NT2/D1 (cell line): Measurements from ENCODE around the gene ARHGAP45.

Experiments
- DNase-seq: peaks from one replicate; pipeline ENCODE4 v3.0.0-alpha.2; 2011; ENCODE audit warnings: low read depth, low spot score
- H3K27me3 ChIP-seq: 2 replicates; pipeline ENCODE4 v1.6.0; 2011; ENCODE audit warnings: mild to moderate bottlenecking; ENCODE audit not compliant: insufficient read length, insufficient read depth
- H3K36me3 ChIP-seq: 2 replicates; pipeline ENCODE4 v1.6.1; 2011; ENCODE audit warnings: mild to moderate bottlenecking, low read length, mixed read lengths; ENCODE audit not compliant: insufficient read depth, insufficient read length
- H3K4me1 ChIP-seq: 2 replicates; pipeline ENCODE4 v1.5.1; 2011; ENCODE audit not compliant: insufficient read depth, insufficient read length
- H3K4me3 ChIP-seq: 2 replicates; pipeline ENCODE4 v1.5.1; 2011; ENCODE audit warnings: low read depth; ENCODE audit not compliant: insufficient read length
- H3K9ac ChIP-seq: 2 replicates; pipeline ENCODE4 v1.6.0; 2011; ENCODE audit warnings: low read depth; ENCODE audit not compliant: insufficient read length
- H3K9me3 ChIP-seq: 2 replicates; pipeline ENCODE4 v1.5.1; 2011; ENCODE audit warnings: mild to moderate bottlenecking, low read length; ENCODE audit not compliant: insufficient read depth
- SUZ12 ChIP-seq: IDR thresholded peaks from 2 replicates; pipeline ENCODE4 v1.6.1; 2011; ENCODE audit not compliant: insufficient read length, insufficient read depth; ENCODE audit errors: extremely low read depth
- YY1 ChIP-seq: IDR thresholded peaks from 2 replicates; pipeline ENCODE4 v1.6.1; 2011; ENCODE audit not compliant: insufficient read length, insufficient read depth
- ZNF274 ChIP-seq: IDR thresholded peaks from 2 replicates; pipeline ENCODE4 v1.6.1; 2011; ENCODE audit warnings: mild to moderate bottlenecking, low read depth, low read length

Gene ARHGAP45

DNA sequence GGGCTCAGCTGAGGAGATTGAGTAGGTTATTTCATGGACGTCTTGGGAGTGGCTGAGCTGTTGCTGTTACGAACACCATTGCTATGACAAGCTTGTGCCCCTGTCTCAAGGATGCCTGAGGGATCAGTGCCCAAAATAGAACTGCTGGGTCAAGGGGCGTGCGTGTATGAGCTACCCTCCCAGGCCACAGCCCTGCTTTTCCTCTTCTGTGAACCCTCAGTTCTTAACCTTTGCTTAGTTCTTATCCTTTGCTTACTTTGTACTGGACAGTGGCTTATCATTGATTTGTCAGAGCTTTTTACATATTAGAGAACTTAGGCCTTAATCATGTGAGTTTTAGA lies 9.0 kb downstream of the ARHGAP45 start:
- H3K4me1 ChIP-seq: peaks cover 7% of the 10 kb centered on the region
- no peak overlapping the region for H3K4me3 ChIP-seq
- H3K9me3 ChIP-seq: no peaks in the 10 kb centered on the region
- no peak overlapping the region for H3K9ac ChIP-seq
- H3K36me3 ChIP-seq: peaks cover 44% of the 10 kb centered on the region
- no peak for TF ChIP-seq ZNF274
- TF ChIP-seq SUZ12: no peak
- no peak for TF ChIP-seq YY1
- no peaks in the 10 kb centered on the region for H3K27me3 ChIP-seq
- no peak for DNase-seq

GRCh38 chr19:1076951-1077350 lies 10.0 kb downstream of the ARHGAP45 start:
- Histone ChIP-seq H3K4me3 (no peak overlapping the region), H3K9me3 (no peaks in the 10 kb centered on the region), H3K4me1 (peaks cover 11% of the 10 kb centered on the region), H3K9ac (no peak overlapping the region), H3K36me3 (peaks cover 49% of the 10 kb centered on the region), H3K27me3 (no peaks in the 10 kb centered on the region)
- TF ChIP-seq SUZ12 (no peak), YY1 (no peak), ZNF274 (no peak)
- no peak for DNase-seq

DNA sequence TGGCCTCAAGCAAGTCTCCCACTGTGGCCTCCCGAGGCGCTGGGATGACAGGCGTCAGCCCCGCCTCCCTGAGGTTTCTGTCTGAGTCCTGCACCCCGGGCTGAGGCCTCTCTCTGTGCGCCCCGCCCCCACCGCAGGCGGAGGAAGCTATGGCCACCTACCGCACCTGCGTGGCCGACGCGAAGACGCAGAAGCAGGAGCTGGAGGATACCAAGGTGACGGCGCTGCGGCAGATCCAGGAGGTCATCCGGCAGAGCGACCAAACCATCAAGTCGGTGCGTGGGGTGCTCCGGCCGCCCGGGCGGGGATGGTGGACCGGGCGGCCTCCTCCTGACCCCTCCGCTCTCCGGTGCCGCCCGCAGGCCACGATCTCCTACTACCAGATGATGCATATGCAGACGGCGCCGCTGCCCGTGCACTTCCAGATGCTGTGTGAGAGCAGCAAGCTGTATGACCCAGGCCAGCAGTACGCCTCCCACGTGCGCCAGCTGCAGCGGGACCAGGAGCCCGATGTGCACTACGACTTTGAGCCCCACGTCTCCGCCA lies 12.7 kb downstream of the ARHGAP45 start:
- H3K9me3 ChIP-seq: no peaks in the 10 kb centered on the region
- H3K27me3 ChIP-seq: no peaks in the 10 kb centered on the region
- H3K4me1 ChIP-seq: peaks cover 13% of the 10 kb centered on the region
- no peak for TF ChIP-seq YY1
- TF ChIP-seq ZNF274: no peak
- no peak for TF ChIP-seq SUZ12
- no peak for DNase-seq
- peak overlapping the region; percentile 10 for H3K9ac ChIP-seq
- peaks cover 53% of the 10 kb centered on the region for H3K36me3 ChIP-seq
- H3K4me3 ChIP-seq: no peak overlapping the region

- TF ChIP-seq YY1 (no peak), ZNF274 (no peak), SUZ12 (no peak)
- H3K9ac ChIP-seq: no peak overlapping the region
- no peaks in the 10 kb centered on the region for H3K9me3 ChIP-seq
- peaks cover 58% of the 10 kb centered on the region for H3K36me3 ChIP-seq
- no peaks in the 10 kb centered on the region for H3K27me3 ChIP-seq
- H3K4me3 ChIP-seq: no peak overlapping the region
- H3K4me1 ChIP-seq: peaks cover 14% of the 10 kb centered on the region
- DNase-seq: no peak
Observed at GRCh38 chr19:1080360-1081161, 13.6 kb downstream of the ARHGAP45 start.

- peaks cover 21% of the 10 kb centered on the region for H3K4me1 ChIP-seq
- no peak overlapping the region for H3K9ac ChIP-seq
- H3K9me3 ChIP-seq: no peaks in the 10 kb centered on the region
- DNase-seq: no peak
- H3K27me3 ChIP-seq: no peaks in the 10 kb centered on the region
- TF ChIP-seq SUZ12: no peak
- no peak for TF ChIP-seq ZNF274
- TF ChIP-seq YY1: no peak
- H3K36me3 ChIP-seq: peaks cover 63% of the 10 kb centered on the region
- H3K4me3 ChIP-seq: peak overlapping the region; percentile 11
Observed at GRCh38 chr19:1081301-1082164, 14.6 kb downstream of the ARHGAP45 start.

DNA sequence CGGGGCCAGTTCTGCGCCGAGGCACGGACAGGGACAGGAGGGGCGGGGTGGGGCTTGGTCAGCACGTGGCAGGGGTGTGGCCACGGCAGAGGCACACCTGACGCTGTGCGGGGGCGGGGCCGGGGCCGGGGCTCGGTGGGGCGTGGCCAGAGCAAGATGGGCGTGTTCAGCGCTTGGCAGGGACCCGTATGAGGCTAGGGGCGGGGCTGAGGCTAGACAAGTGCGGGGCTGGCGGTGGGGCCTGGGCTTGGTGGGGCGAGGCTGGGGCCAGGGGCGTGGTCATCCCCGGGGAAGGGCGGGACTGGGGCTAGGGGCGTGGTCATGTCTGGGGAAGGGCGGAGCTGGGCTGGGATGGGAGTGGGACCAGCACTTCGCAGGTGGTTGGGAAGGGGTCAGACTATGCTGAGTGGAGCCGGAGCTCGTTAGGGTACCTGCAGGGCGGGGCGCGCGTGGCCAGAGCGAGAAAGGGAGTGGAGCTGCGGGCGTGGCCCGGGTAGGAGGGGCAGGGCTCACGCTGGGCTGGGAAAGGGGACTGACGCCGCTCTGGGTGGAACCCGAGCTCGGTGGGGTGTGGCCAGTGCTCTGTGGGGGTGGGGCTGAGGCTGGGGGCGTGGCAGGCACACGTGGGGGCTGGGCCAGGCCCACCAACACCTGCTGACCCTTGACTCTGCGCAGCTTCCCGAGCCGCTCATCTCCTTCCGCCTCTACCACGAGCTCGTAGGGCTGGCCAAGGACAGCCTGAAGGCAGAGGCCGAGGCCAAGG lies 15.4 kb downstream of the ARHGAP45 start:
- peaks cover 71% of the 10 kb centered on the region for H3K36me3 ChIP-seq

More for the DNA sequence above, 15.4 kb downstream of the ARHGAP45 start:
- Histone ChIP-seq H3K9me3 (no peaks in the 10 kb centered on the region), H3K4me1 (peaks cover 21% of the 10 kb centered on the region), H3K4me3 (peak overlapping the region; percentile 18), H3K9ac (no peak overlapping the region), H3K27me3 (no peaks in the 10 kb centered on the region)
- DNase-seq: peak; percentile 89
- TF ChIP-seq ZNF274: no peak
- no peak for TF ChIP-seq YY1
- no peak for TF ChIP-seq SUZ12
